ENCODE results near the gene INTS3. TPM values are rescaled to one million over a fixed set of nuclear protein-coding genes. Genes with fewer than 3 reads are reported as not detected.

INTS3 gene
- total RNA-seq, 1 donor from 2014 or later, result 48.6 TPM

DNA sequence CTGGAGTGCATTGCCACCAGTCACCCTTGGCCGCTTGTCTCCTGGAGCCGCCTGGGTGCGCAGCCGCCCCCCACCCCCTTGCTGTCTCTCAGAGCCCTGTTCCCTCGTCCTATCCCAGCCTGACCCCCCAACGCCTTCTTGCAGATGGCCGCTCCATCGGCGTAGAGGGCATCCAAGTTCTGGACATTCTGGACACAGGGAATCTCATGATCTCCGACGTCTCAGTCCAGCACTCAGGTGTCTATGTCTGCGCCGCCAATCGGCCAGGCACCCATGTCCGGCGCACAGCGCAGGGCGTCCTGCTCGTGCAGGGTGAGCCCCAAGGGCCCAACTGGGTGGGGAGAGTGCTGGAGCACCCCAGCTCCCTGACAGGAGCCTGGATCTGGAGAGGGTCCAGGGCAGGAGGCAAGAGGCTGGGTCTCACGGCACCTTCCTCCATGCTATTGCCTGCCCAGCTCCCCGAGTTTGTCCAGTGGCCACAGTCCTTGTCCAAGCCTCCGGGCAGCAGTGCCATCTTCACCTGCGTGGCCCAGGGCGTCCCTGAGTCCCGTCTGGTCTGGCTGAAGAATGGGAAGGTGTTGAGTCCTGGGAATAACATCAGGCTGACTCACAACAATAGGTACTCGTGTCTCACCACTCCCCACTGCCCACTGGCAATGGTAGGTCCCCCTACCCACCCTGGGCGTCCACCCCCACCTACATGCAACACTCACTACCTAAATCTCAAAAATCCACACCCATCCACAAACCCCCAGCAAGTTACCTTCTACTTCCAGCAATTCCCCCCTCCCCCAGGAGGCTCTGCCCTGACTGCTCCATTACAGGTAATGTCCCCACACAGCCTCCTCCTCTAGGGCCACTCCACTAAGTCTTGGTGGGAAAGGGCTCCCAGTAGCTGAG is 72.0 kb downstream of the INTS3 start:
- Mint-ChIP-seq H3K36me3 (ENCODE audit: low read depth) (peaks cover 2% of the 10 kb centered on the region), H3K4me3 (ENCODE audit: unreplicated experiment) (no peak overlapping the region), H3K4me1 (ENCODE audit: low read depth) (no peaks in the 10 kb centered on the region), H3K9me3 (ENCODE audit: low read depth) (no peaks in the 10 kb centered on the region), H3K27ac (ENCODE audit: unreplicated experiment) (no peak overlapping the region), H3K27me3 (ENCODE audit: low read depth) (no peaks in the 10 kb centered on the region)
- TF ChIP-seq, protein P1, sequence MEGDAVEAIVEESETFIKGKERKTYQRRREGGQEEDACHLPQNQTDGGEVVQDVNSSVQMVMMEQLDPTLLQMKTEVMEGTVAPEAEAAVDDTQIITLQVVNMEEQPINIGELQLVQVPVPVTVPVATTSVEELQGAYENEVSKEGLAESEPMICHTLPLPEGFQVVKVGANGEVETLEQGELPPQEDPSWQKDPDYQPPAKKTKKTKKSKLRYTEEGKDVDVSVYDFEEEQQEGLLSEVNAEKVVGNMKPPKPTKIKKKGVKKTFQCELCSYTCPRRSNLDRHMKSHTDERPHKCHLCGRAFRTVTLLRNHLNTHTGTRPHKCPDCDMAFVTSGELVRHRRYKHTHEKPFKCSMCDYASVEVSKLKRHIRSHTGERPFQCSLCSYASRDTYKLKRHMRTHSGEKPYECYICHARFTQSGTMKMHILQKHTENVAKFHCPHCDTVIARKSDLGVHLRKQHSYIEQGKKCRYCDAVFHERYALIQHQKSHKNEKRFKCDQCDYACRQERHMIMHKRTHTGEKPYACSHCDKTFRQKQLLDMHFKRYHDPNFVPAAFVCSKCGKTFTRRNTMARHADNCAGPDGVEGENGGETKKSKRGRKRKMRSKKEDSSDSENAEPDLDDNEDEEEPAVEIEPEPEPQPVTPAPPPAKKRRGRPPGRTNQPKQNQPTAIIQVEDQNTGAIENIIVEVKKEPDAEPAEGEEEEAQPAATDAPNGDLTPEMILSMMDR (IDR thresholded peaks at IDR 0.05), result no peak
- DNase-seq (ENCODE audit: low spot score), result no peak

DNA sequence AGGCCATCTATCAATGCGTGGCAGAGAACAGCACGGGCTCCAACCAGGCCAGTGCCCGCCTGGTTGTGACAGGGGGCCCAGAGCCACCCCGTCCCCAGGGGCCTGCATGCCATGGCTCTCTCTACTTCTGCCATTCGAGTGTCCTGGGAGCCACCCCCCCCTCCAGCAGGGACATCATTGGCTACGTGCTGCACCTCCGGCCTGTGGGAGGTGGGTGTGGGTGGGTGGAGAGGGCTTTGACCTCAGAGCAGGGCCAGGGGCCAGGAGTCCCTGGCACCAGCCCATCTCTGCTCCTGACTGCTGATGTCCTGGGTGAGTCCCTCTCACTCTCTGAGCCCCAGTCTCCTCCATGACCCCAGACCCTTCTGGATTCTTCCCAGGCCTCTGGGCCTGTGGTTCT is 72.7 kb downstream of the INTS3 start:
- H3K4me1 Mint-ChIP-seq (ENCODE audit: low read depth), result peaks cover 5% of the 10 kb centered on the region
- TF ChIP-seq, protein P1 (IDR thresholded peaks at IDR 0.05), result no peak
- no peak for DNase-seq (ENCODE audit: low spot score)
- H3K27ac Mint-ChIP-seq (ENCODE audit: unreplicated experiment), result no peak overlapping the region
- peaks cover 2% of the 10 kb centered on the region for H3K36me3 Mint-ChIP-seq (ENCODE audit: low read depth)
- H3K9me3 Mint-ChIP-seq (ENCODE audit: low read depth), result no peaks in the 10 kb centered on the region
- no peak overlapping the region for H3K4me3 Mint-ChIP-seq (ENCODE audit: unreplicated experiment)
- H3K27me3 Mint-ChIP-seq (ENCODE audit: low read depth), result no peaks in the 10 kb centered on the region

DNA sequence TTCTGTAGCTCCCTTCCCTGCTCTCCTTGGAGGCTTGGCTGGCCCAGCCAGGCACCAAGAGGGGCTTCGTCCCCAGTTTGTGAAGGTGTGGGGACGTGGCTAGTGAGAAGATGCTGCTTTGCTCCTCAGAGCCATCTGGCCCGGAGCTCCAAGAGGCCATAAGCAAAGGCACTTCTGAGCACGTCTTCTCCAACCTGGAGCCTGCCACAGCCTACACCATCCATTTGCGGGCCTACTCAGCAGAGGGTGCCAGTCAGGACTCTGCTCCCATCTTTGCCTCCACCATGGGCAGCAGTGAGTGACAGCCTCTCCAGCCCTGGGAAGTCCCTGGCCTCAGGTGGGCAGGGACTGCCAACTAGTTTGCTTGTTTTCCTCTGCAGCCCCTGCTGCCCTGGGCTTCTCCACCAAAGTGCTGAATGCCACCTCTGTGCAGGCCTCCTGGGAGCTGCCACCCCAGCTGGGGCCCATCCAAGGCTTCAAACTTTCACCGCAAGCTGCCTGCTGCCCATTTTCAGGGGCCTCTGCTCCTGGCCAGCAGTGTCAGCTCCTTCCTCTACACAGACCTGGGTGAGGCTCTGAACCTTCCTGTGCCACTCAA is 73.3 kb downstream of the INTS3 start:
- no peak for DNase-seq (ENCODE audit: low spot score)
- H3K27ac Mint-ChIP-seq (ENCODE audit: unreplicated experiment), result peak overlapping the region; percentile 61
- H3K4me3 Mint-ChIP-seq (ENCODE audit: unreplicated experiment), result no peak overlapping the region
- peaks cover 8% of the 10 kb centered on the region for H3K4me1 Mint-ChIP-seq (ENCODE audit: low read depth)
- H3K36me3 Mint-ChIP-seq (ENCODE audit: low read depth), result peaks cover 2% of the 10 kb centered on the region
- no peaks in the 10 kb centered on the region for H3K27me3 Mint-ChIP-seq (ENCODE audit: low read depth)
- TF ChIP-seq, protein P1 (IDR thresholded peaks at IDR 0.05), result no peak
- H3K9me3 Mint-ChIP-seq (ENCODE audit: low read depth), result no peaks in the 10 kb centered on the region

DNA sequence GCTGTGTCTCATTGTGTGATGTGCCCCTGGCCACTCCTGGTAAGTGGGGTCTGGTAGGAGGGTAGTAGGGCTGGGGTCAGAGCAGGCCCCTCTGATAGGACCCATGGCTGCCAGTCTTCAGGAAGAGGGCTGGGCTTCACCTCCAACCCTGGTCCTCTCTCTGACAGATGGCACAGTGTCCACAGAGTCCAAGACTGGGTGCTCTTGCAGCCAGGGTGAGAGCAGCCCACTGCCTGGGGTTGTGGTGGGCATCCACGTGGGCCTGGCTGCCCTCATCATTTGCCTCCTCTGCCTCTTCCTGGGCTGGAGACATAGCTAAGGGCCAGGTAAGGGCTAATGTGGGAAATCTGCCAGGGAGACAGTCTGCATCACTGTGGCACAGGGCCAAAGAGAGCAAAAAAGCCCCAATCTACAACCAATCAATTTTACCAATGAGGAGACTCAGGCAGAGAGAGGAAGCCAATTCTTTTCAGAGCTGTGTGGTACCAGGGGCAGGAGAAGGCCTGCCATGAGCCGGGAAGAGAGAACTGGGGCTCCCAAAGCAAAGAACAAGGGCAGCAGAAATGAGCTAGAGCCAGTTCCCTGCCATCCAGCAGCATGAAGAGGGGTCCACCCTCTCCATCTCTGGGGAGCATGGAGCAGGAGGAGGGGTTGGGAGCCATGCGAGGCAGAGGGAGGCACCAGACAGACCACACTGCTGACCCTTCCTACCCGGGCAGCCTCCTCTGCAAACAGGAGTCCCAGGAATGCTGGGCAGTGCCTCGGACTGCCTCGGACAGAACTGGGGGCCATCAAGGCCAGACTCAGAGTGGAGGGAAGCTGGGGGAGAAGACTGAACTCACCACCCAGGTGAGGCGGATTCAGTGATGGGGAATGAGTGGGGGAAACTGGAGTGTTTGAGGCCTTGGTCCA is 74.2 kb downstream of the INTS3 start:
- H3K27me3 Mint-ChIP-seq (ENCODE audit: low read depth), result no peaks in the 10 kb centered on the region
- peak overlapping the region; percentile 63 for H3K27ac Mint-ChIP-seq (ENCODE audit: unreplicated experiment)
- no peak overlapping the region for H3K4me3 Mint-ChIP-seq (ENCODE audit: unreplicated experiment)
- H3K4me1 Mint-ChIP-seq (ENCODE audit: low read depth), result peaks cover 8% of the 10 kb centered on the region
- H3K36me3 Mint-ChIP-seq (ENCODE audit: low read depth), result peaks cover 3% of the 10 kb centered on the region
- no peaks in the 10 kb centered on the region for H3K9me3 Mint-ChIP-seq (ENCODE audit: low read depth)
- DNase-seq (ENCODE audit: low spot score), result no peak
- TF ChIP-seq, protein P1 (IDR thresholded peaks at IDR 0.05), result no peak
